Smooth muscle cell (in vitro differentiated cells): Measurements from ENCODE around the gene PARD3. TPM values are rescaled to one million over a fixed set of nuclear protein-coding genes. Genes with fewer than 3 reads are reported as not detected.

Experiments used
- DNase-seq: peaks from one replicate; lab custom pipeline; 2025; ENCODE audit not compliant: unreplicated experiment; lab: John Stamatoyannopoulos, UW
- H2AFZ ChIP-seq: fragments of 200-600 bp; sonication (generic); 2 replicates; pipeline ENCODE4 v1.6.0; 2016; ENCODE audit warnings: antibody characterized with exemption, low read depth, mild to moderate bottlenecking
- H3F3A ChIP-seq: fragments of 200-600 bp; sonication (generic); 2 replicates; pipeline ENCODE4 v1.6.0; 2017; ENCODE audit warnings: antibody characterized with exemption, low read depth
- H3K27ac ChIP-seq: fragments of 200-600 bp; sonication (generic); 2 replicates; pipeline ENCODE4 v1.5.1; 2016; ENCODE audit warnings: low read depth, mild to moderate bottlenecking
- H3K27me3 ChIP-seq: fragments of 200-600 bp; sonication (generic); 2 replicates; pipeline ENCODE4 v1.6.1; 2016; ENCODE audit warnings: low read depth, mild to moderate bottlenecking
- H3K36me3 ChIP-seq: fragments of 200-600 bp; sonication (generic); 2 replicates; pipeline ENCODE4 v1.5.1; 2016; ENCODE audit warnings: low read depth
- H3K4me1 ChIP-seq: fragments of 200-600 bp; sonication (generic); 2 replicates; pipeline ENCODE4 v1.5.1; 2016; ENCODE audit warnings: low read depth
- H3K4me2 ChIP-seq: fragments of 200-600 bp; sonication (generic); 2 replicates; pipeline ENCODE4 v1.6.0; 2016; ENCODE audit warnings: mild to moderate bottlenecking
- H3K4me3 ChIP-seq: fragments of 200-600 bp; sonication (generic); 2 replicates; pipeline ENCODE4 v1.5.1; 2016; ENCODE audit warnings: mild to moderate bottlenecking
- H3K79me2 ChIP-seq: fragments of 200-600 bp; sonication (generic); 2 replicates; pipeline ENCODE4 v1.6.0; 2016; ENCODE audit warnings: low read depth, mild to moderate bottlenecking
- H3K9ac ChIP-seq: fragments of 200-600 bp; sonication (generic); 2 replicates; pipeline ENCODE4 v1.6.0; 2016; ENCODE audit warnings: low read depth
- H3K9me3 ChIP-seq: fragments of 200-600 bp; sonication (generic); replicated peaks from 2 replicates; pipeline ENCODE4 v1.5.1; 2016; ENCODE audit warnings: low read depth
- H4K20me1 ChIP-seq: fragments of 200-600 bp; sonication (generic); 2 replicates; pipeline ENCODE4 v1.6.0; 2016; ENCODE audit warnings: low read depth
- CTCF ChIP-seq: fragments of 200-600 bp; sonication (generic); IDR thresholded peaks from 2 replicates; pipeline ENCODE4 v1.5.1; 2017; ENCODE audit warnings: borderline replicate concordance, mild to moderate bottlenecking, antibody characterized with exemption; ENCODE audit not compliant: insufficient read depth, poor library complexity, severe bottlenecking
- WGBS: methylation state at CpG from one replicate; pipeline ENCODE4 v1.1.7; 2016; ENCODE audit warnings: low lambda C conversion rate; 5-methylcytosine and 5-hydroxymethylcytosine counted together
- polyA plus RNA-seq: library from polyadenylated mRNA; unstranded; fragments of >200 nt; fragmentation: Nextera tagmentation; extraction: Ambion mirVana; gene quantifications from 2 replicates; pipeline ENCODE4 v1.2.1, GENCODE V29; 2016
- total RNA-seq: library from RNA; depleted of rRNA; stranded (reverse); fragments of >200 nt; gene quantifications from 2 replicates; pipeline ENCODE4 v1.2.3, GENCODE V29; 2014

PARD3 gene
- total and polyA plus RNA-seq, 2 experiments from 2014 or later, result 17.5 to 26.0 TPM

- H4K20me1 ChIP-seq, result peaks cover 14% of the 10 kb centered on the region
- no peak for TF ChIP-seq CTCF
- no peak overlapping the region for H2AFZ ChIP-seq
- no peak overlapping the region for H3K27ac ChIP-seq
- H3K4me3 ChIP-seq, result no peak overlapping the region
- no peaks in the 10 kb centered on the region for H3K27me3 ChIP-seq
- H3K79me2 ChIP-seq, result no peaks in the 10 kb centered on the region
- 85% methylated on average over 3 of the region's 3 CpGs for WGBS
- H3K4me1 ChIP-seq, result no peaks in the 10 kb centered on the region
- H3K36me3 ChIP-seq, result no peaks in the 10 kb centered on the region
- no peak for DNase-seq
- H3K4me2 ChIP-seq, result no peak overlapping the region
- H3K9ac ChIP-seq, result no peak overlapping the region
- no peaks in the 10 kb centered on the region for H3F3A ChIP-seq
- no peaks in the 10 kb centered on the region for H3K9me3 ChIP-seq
Measured at GRCh38 chr10:34627741-34628140, 187.4 kb downstream of the PARD3 start.

DNA sequence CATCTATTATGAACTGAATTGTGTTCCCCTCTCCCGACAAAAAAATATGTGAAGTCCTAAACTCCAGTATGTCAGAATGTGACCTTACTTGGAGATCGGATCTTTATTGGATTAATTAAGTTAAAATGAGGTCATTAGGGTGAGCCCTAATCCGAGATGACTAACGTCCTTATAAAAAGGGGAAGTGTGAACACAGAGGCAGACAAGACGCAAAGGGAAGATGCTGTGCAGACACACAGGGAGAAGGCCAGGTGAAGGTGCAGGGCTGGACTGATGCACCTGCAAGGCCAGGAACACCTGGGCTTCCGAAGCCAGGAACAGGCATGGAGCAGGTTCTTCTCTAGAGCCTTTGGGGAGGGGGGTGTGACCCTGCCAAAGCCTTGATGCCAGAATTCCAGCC is 187.8 kb downstream of the PARD3 start:
- Histone ChIP-seq H3F3A (no peaks in the 10 kb centered on the region), H3K4me1 (no peaks in the 10 kb centered on the region), H3K9ac (no peak overlapping the region), H4K20me1 (peaks cover 14% of the 10 kb centered on the region), H3K79me2 (no peaks in the 10 kb centered on the region), H3K27me3 (no peaks in the 10 kb centered on the region), H3K4me2 (no peak overlapping the region), H2AFZ (no peak overlapping the region), H3K27ac (no peak overlapping the region), H3K36me3 (no peaks in the 10 kb centered on the region), H3K4me3 (no peak overlapping the region), H3K9me3 (no peaks in the 10 kb centered on the region)
- no peak for TF ChIP-seq CTCF
- DNase-seq, result no peak
- 93% methylated on average over 6 of the region's 6 CpGs for WGBS

DNA sequence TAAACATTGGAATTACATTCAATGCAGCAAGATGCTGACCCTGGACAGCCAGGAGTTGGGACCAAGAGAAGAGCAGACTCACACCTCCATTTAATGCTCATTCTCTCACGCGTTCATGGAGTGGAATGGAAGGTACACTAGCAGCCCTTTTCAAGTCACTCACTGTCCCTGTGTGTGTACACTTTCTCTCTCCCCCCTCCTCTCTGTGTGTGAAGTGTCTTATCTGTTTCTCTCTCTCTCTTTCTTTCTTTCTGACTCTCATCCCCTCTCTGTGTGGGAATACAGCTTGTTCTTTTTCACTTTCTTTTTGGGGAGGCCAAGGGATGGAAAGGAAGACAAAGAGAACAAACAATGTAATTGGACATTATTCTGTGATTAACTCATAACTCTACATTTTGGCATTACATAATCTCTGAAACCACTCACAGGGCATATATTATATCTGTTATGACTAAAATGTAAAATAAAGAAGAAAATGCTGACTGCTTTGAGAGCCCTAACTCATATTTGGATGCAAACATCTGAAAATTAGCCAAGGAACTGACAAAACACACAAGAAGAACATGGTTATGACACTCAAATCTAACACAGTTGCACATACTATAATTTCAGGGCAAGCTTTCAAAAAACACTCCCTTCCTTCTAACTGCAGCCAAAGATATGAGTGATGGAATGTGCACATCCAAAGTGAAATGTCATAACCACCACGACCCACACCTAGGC is 188.8 kb downstream of the PARD3 start:
- Histone ChIP-seq H3K27me3 (no peaks in the 10 kb centered on the region), H3K27ac (no peak overlapping the region), H2AFZ (no peak overlapping the region), H3K9me3 (no peaks in the 10 kb centered on the region), H3K79me2 (no peaks in the 10 kb centered on the region), H4K20me1 (peaks cover 14% of the 10 kb centered on the region), H3K4me3 (no peak overlapping the region), H3F3A (no peaks in the 10 kb centered on the region), H3K4me1 (no peaks in the 10 kb centered on the region), H3K4me2 (no peak overlapping the region), H3K36me3 (no peaks in the 10 kb centered on the region), H3K9ac (no peak overlapping the region)
- 94% methylated on average over 3 of the region's 3 CpGs for WGBS
- no peak for TF ChIP-seq CTCF
- no peak for DNase-seq
